A549 treated with CpdA at 1 μM for 4 hours (cell line): ENCODE measurements around the gene FLT3LG. TPM values are rescaled to one million over a fixed set of nuclear protein-coding genes. Genes with fewer than 3 reads are reported as not detected.

Experiments used
- total RNA-seq: library from RNA; stranded (reverse); fragments of 200-300 nt; extraction: Qiagen RNA extraction; gene quantifications from 5 replicates; pipeline ENCODE4 v1.2.3, GENCODE V29; 2022; ENCODE audit warnings: low read depth

FLT3LG gene
- 1.3 to 1.7 TPM (median 1.3 TPM) in 5 replicates for total RNA-seq

GRCh38 chr19:49473868-49474541 is at the start of gene FLT3LG:
TSS of gene FLT3LG (plus strand) at chr19:49474215. CDS start at chr19:49474640, 425 bp downstream.

GRCh38 chr19:49425178-49425577 is 48.8 kb upstream of the FLT3LG start, which contains the start of gene GFY:
TSS of gene GFY (plus strand) at chr19:49425388. CDS start at chr19:49426431, 1,043 bp downstream.

GRCh38 chr19:49441210-49441959 is 32.6 kb upstream of the FLT3LG start, which contains the start of gene SLC17A7:
TSS of gene SLC17A7 (minus strand) at chr19:49441527. CDS start at chr19:49441379, 148 bp downstream.

GRCh38 chr19:49451430-49452181 is 22.4 kb upstream of the FLT3LG start, which contains the start of gene PIH1D1:
TSS of gene PIH1D1 (minus strand) at chr19:49451814. CDS start at chr19:49451574, 240 bp downstream.

GRCh38 chr19:49453013-49453756 is 20.8 kb upstream of the FLT3LG start, which contains the start of gene ALDH16A1:
TSS of gene ALDH16A1 (plus strand) at chr19:49453225. CDS start at chr19:49453332, 107 bp downstream.

GRCh38 chr19:49487277-49488045 is 13.4 kb downstream of the FLT3LG start, which contains the start of gene RPL13A:
TSS of gene RPL13A (plus strand) at chr19:49487608. CDS start at chr19:49487630, 22 bp downstream.

Other genes starting within 250 kb of the FLT3LG start
- 1.0 to 1.3 TPM (median 1.1 TPM) in 5 replicates for gene SLC6A16, start 149.0 kb upstream of the FLT3LG start, total RNA-seq
- not detected in 5 replicates for gene CD37, start 138.8 kb upstream of the FLT3LG start, total RNA-seq
- 14.6 to 19.1 TPM (median 16.8 TPM) in 5 replicates for gene TEAD2, start 111.8 kb upstream of the FLT3LG start, total RNA-seq
- 0.30 to 0.81 TPM (median 0.47 TPM) in 4 of 5 replicates, not detected in the other for gene DKKL1, start 110.3 kb upstream of the FLT3LG start, total RNA-seq
- not detected in 5 replicates for gene KASH5, start 86.0 kb upstream of the FLT3LG start, total RNA-seq
- not detected in 5 replicates for gene PTH2, start 50.8 kb upstream of the FLT3LG start, total RNA-seq
- gene GFY, start 48.8 kb upstream of the FLT3LG start, total RNA-seq: 0.22 to 0.31 TPM (median 0.26 TPM) in 4 of 5 replicates, not detected in the other
- 0.58 to 0.68 TPM (median 0.62 TPM) in 5 replicates for gene SLC17A7, start 32.7 kb upstream of the FLT3LG start, total RNA-seq
- 92.8 to 102 TPM (median 100 TPM) in 5 replicates for gene PIH1D1, start 22.4 kb upstream of the FLT3LG start, total RNA-seq
- gene ALDH16A1, start 21.0 kb upstream of the FLT3LG start, total RNA-seq: 18.2 to 27.7 TPM (median 23.6 TPM) in 5 replicates
- 3,996 to 4,378 TPM (median 4,082 TPM) in 5 replicates for gene RPL13A, start 13.4 kb downstream of the FLT3LG start, total RNA-seq
- 3,847 to 4,288 TPM (median 4,148 TPM) in 5 replicates for gene RPS11, start 22.2 kb downstream of the FLT3LG start, total RNA-seq
- gene FCGRT, start 38.4 kb downstream of the FLT3LG start, total RNA-seq: 22.9 to 31.3 TPM (median 28.2 TPM) in 5 replicates
- 1.1 to 2.4 TPM (median 2.2 TPM) in 5 replicates for gene RCN3, start 53.8 kb downstream of the FLT3LG start, total RNA-seq
- 81.8 to 113 TPM (median 104 TPM) in 5 replicates for gene NOSIP, start 106.3 kb downstream of the FLT3LG start, total RNA-seq
- 0.64 to 0.93 TPM (median 0.73 TPM) in 5 replicates for gene PRRG2, start 107.1 kb downstream of the FLT3LG start, total RNA-seq
- gene PRR12, start 117.0 kb downstream of the FLT3LG start, total RNA-seq: 26.3 to 33.5 TPM (median 29.6 TPM) in 5 replicates
- 78.0 to 135 TPM (median 125 TPM) in 5 replicates for gene RRAS, start 165.9 kb downstream of the FLT3LG start, total RNA-seq
- 45.8 to 71.4 TPM (median 69.7 TPM) in 5 replicates for gene SCAF1, start 168.0 kb downstream of the FLT3LG start, total RNA-seq
- gene IRF3, start 191.6 kb downstream of the FLT3LG start, total RNA-seq: 90.0 to 124 TPM (median 114 TPM) in 5 replicates
- gene BCL2L12, start 191.7 kb downstream of the FLT3LG start, total RNA-seq: 53.6 to 76.6 TPM (median 68.8 TPM) in 5 replicates
- gene PRMT1, start 203.1 kb downstream of the FLT3LG start, total RNA-seq: 399 to 454 TPM (median 422 TPM) in 5 replicates
- 3.9 to 7.0 TPM (median 6.8 TPM) in 5 replicates for gene ADM5, start 215.4 kb downstream of the FLT3LG start, total RNA-seq
- 13.3 to 15.1 TPM (median 13.5 TPM) in 5 replicates for gene CPT1C, start 216.9 kb downstream of the FLT3LG start, total RNA-seq